ENCODE measurements around the gene ITCH.
"Not testable (repeated sequence)": the region's sequence is repeated elsewhere in the genome, so short reads cannot be mapped to it uniquely, and the experiment has no call there.

The ITCH gene

DNA sequence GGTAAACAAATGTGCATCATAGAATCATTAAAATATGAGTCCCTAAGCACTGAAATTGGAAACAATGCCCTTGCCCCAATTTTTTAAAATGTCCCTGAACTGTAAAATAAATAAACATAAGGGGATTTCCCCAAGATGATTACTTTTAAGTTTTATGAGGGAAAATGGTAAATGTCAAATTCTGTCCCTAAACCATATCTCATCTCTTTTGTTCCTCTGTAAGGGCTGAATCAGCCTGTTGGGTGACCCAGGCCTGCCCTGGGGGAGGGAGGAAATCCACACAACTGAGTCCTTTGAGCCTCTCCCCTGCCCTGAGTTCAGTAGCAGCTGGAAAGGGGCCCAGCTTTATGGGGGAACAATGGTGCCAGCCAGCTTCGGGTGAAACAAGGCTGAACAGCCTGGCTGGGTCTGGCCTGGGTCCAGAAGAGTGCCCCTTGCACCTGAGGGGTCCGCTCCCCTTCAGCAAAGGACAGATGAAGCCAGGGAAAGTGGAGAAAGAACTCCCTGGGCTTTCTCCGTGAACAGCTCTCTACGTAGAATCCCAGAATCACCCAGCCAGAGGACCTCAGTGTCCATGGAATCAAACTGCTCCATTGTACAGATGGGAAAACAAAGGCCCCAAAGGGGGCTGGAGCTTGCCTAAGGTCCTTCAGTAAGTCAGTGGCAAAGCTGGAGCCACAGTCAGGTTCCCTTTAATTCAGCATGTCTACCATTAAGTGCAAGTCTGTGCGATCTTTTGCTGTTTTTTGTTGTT, 28.2 kb upstream of the ITCH start:
- H3K4me3 ChIP-seq (ENCODE audit: low read length), result no peak overlapping the region
- DNase-seq (ENCODE audit: low read depth), result no peak
- TF ChIP-seq, protein P1, sequence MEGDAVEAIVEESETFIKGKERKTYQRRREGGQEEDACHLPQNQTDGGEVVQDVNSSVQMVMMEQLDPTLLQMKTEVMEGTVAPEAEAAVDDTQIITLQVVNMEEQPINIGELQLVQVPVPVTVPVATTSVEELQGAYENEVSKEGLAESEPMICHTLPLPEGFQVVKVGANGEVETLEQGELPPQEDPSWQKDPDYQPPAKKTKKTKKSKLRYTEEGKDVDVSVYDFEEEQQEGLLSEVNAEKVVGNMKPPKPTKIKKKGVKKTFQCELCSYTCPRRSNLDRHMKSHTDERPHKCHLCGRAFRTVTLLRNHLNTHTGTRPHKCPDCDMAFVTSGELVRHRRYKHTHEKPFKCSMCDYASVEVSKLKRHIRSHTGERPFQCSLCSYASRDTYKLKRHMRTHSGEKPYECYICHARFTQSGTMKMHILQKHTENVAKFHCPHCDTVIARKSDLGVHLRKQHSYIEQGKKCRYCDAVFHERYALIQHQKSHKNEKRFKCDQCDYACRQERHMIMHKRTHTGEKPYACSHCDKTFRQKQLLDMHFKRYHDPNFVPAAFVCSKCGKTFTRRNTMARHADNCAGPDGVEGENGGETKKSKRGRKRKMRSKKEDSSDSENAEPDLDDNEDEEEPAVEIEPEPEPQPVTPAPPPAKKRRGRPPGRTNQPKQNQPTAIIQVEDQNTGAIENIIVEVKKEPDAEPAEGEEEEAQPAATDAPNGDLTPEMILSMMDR (conservative IDR thresholded peaks at IDR 0.05; ENCODE audit: low read depth, low read length), result no peak

DNA sequence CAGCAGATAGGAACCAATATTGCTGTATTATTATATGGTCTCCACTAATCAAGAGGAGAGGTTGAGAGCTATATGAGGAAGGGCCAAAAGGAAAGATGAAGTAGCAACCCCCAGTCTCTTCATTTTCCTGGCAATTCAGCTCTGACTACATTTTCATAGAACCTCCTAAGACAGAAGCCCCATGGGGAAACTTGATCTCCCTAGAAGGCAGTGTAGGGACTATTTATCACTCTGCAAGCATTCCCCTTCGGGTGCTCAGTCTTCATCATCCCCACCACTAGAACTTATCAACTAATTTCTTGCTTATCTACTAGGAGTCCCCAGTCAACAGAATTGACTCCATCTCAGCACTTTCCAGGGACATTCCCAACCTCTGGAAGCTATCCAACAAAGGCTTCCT, 25.5 kb upstream of the ITCH start:
- TF ChIP-seq, protein P1 (conservative IDR thresholded peaks at IDR 0.05; ENCODE audit: low read depth, low read length), result no peak
- H3K4me3 ChIP-seq (ENCODE audit: low read length), result no peak overlapping the region
- DNase-seq (ENCODE audit: low read depth), result no peak

DNA sequence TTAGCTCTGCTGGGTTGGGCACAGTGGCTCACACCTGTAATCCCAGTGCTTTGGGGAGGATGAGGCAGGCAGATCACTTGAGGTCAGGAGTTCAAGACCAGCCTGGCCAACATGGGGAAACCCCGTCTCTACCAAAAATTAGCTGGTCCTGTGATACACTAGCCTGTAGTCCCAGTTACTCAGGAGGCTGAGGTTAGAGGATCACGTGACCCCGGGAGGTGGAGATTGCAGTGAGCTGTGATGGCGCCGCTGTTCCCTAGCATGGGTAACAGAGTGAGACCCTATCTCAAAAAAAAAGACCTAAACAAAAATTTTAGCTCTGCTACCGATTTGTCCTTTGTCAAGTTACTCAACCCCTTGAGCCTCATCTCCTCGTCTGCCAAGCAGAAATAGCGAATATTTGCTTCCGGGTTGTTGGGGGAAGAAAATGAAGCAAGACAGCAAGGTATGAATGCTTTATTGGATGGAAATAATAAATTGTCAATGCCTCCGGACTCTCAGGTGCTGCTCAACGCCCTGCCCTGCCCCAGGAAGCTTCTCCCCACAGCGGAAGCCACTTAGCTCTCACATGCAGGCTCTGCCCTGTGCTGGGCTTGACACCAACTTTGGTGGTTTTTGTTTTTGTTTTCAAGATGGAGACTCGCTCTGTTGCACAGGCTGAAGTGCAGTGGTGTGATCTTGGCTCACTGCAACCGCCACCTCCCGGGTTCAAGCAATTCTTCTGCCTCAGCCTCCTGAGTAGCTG, 24.9 kb upstream of the ITCH start:
- TF ChIP-seq, protein P1 (conservative IDR thresholded peaks at IDR 0.05; ENCODE audit: low read depth, low read length), result no peak
- H3K4me3 ChIP-seq (ENCODE audit: low read length), result no peak overlapping the region
- DNase-seq (ENCODE audit: low read depth), result no peak

DNA sequence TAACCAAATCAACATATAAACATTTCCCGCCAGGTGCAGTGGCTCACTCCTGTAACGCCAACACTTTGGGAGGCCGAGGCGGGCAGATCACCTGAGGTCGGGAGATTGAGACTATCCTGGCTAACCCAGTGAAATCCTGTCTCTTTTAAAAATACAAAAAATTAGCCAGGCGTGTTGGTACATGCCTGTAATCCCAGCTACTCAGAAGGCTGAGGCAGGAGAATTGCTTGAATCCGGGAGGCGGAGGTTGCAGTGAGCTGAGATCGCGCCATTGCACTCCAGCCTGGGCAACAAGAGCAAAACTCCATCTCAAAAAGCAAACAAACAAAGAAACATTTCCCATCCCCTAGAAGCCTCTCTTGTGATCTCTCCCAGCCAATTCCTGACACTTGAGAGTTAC, 22.3 kb upstream of the ITCH start:
- H3K4me3 ChIP-seq (ENCODE audit: low read length); DNase-seq (ENCODE audit: low read depth): not testable (repeated sequence)

DNA sequence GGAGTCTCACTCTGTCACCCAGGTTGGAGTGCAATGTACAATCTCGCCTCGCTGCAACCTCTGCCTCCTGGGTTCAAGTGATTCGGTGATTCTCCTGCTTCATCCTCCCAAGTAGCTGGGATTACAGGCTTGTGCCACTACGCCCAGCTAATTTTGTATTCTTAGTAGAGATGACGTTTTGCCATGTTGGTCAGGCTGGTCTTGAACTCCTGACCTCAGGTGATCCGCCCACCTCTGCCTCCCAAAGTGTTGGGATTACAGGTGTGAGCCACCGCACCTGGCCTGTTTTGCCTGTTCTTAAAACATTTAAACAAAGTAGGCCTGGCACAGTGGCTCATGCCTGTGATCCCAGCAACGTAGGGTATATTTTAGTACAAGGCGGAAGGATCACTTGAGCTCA, 21.9 kb upstream of the ITCH start:
- not testable (repeated sequence) for H3K4me3 ChIP-seq (ENCODE audit: low read length); DNase-seq (ENCODE audit: low read depth)

DNA sequence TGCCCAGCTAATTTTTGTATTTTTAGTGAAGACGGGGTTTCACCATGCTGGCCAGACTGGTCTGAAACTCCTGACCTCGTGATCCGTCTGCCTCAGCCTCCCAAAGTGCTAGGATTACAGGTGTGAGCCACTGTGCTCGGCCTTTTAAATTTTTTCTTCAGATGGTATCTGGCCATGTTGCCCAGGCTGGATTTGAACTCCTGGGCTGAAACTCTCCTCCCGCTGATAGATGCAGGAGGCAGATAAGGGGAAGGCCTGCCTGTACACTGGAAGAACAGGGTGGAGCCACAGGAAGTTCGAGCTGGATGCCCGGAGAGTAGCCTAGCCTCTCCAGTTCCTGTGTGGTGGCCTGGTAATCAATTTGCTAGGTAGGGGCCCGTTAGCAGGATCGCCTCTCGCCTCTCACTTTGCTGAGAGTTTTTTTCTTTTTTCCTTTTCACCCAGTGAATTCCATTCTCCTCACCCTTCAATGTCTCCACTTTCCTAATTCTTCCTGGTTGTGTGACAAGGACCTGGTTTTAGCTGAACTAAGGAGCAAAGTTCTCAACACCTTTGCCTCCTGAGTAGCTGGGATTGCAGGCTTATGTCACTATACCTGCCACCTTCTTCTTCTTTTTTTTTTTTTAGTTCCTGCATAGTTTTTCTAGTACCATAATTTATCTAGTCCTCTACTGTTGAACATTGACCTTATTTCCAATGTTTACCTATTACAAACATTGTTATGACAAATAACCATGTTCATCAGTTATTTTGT, 19.4 kb upstream of the ITCH start:
- no peak for DNase-seq (ENCODE audit: low read depth)
- no peak overlapping the region for H3K4me3 ChIP-seq (ENCODE audit: low read length)
- TF ChIP-seq, protein P1 (conservative IDR thresholded peaks at IDR 0.05; ENCODE audit: low read depth, low read length), result no peak

DNA sequence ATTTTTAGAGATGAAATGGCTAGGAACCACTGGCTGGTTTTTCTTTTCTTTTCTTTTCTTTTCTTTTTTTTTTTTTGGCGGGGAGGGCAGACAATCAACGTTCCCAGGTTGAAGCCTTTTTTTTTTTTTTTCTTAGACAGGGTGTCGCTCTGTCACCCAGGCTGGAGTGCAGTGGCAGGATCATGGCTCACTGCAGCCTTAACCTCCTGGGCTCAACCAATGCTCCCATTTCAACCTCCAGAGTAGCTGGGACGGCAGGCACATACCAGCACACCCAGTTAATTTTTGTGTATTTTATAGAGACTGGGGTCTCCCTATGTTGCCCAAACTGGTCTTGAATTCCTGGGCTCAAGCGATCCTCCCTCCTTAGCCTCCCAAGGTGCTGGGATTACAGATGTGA, 18.8 kb upstream of the ITCH start:
- TF ChIP-seq, protein P1 (conservative IDR thresholded peaks at IDR 0.05; ENCODE audit: low read depth, low read length), result no peak
- DNase-seq (ENCODE audit: low read depth), result no peak
- H3K4me3 ChIP-seq (ENCODE audit: low read length), result no peak overlapping the region

DNA sequence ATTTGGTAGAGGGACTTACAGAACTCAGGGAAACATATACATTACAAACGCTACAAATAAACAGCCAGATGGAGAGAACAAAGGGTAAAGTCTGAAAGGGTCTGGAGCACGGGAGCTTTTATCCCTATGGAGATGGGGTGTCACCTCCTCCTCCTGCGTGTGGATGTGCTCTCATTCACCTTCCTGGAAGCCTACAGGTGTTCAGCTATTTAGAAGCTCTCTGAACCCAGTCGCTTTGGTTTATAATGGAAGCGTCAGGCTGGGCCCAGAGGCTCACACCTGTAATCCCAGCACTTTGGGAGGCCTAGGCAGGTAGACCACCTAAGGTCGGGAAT, 17.7 kb upstream of the ITCH start:
- no peak overlapping the region for H3K4me3 ChIP-seq (ENCODE audit: low read length)
- TF ChIP-seq, protein P1 (conservative IDR thresholded peaks at IDR 0.05; ENCODE audit: low read depth, low read length), result no peak

DNA sequence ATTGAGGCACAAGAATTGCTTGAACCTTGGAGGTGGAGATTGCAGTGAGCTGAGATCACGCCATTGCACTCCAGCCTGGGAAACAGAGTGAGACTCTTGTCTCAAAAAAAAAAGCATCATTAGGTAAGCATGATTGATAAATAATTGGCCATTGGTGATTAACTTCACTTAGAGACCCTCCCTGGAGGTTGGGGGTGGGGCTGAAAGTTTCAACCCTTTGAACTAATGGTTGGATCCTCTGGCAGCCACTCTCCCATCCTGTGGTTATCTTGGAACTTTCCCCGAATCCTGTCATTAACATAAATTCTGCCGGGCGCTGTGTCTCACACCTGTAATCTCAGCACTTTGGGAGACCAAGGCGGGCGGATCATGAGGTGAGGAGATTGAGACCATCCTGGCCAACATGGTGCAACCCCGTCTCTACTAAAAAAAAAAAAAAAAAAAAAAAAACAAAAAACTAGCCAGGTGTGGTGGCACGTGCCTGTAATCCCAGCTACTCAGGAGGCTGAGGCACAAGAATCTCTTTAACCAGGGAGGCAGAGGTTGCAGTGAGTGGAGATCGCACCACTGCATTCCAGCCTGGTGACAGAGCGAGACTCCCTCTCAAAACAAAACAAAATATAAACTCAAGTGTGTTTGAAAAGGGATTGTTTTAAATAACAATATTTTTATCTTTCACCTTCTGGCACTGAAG, 17.1 kb upstream of the ITCH start:
- not testable (repeated sequence) for DNase-seq (ENCODE audit: low read depth)

More for the DNA sequence above, 17.7 kb upstream of the ITCH start:
- DNase-seq (ENCODE audit: low read depth), result no peak

DNA sequence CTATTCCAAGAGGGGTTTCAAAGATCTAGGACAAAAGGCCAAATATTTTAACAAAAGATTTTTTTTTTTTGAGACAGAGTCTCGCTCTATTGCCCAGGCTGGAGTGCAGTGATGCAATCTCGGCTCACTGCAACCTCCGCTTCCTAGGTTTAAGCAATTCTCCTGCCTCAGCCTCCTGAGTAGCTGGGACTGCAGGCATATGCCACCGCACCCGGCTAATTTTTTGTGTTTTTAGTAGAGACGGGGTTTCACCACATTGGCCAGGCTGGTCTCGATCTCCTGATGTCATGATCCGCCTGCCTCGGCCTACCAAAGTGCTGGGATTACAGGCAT, 16.6 kb upstream of the ITCH start:
- not testable (repeated sequence) for DNase-seq (ENCODE audit: low read depth); H3K4me3 ChIP-seq (ENCODE audit: low read length)

More for the DNA sequence above, 17.1 kb upstream of the ITCH start:
- not testable (repeated sequence) for H3K4me3 ChIP-seq (ENCODE audit: low read length)
